HG02981 (cell line): ENCODE data around the gene HILPDA.
"Not testable (repeated sequence)": the region's sequence is repeated elsewhere in the genome, so short reads cannot be mapped to it uniquely, and the experiment has no call there.

Source experiments
- ATAC-seq: cut with Tn5 transposase; IDR thresholded peaks from one replicate; pipeline ENCODE4 v1.9.1; 2021; ENCODE audit warnings: mild to moderate bottlenecking, moderate library complexity; ENCODE audit not compliant: unreplicated experiment

The HILPDA gene

GRCh38 chr7:128459394-128459878 is 3.8 kb downstream of the HILPDA start:
- peak; percentile 36 for ATAC-seq

- no peak for ATAC-seq
Observed at GRCh38 chr7:128462460-128462859, 6.8 kb downstream of the HILPDA start.

- ATAC-seq = not testable (repeated sequence)
Observed at GRCh38 chr7:128463345-128463744, 7.7 kb downstream of the HILPDA start.

- ATAC-seq = not testable (repeated sequence)
Observed at GRCh38 chr7:128463933-128464332, 8.3 kb downstream of the HILPDA start.

- ATAC-seq = not testable (repeated sequence)
Observed at GRCh38 chr7:128466871-128467270, 11.2 kb downstream of the HILPDA start.

GRCh38 chr7:128476402-128477335 is 21.0 kb downstream of the HILPDA start, which contains the start of gene METTL2B:
METTL2B (plus strand) TSS chr7:128476748; CDS start chr7:128476766, 18 bp downstream.
- peak; percentile 92 for ATAC-seq

GRCh38 chr7:128477336-128477690 is 21.6 kb downstream of the HILPDA start:
- ATAC-seq = peak; percentile 17

- ATAC-seq = not testable (repeated sequence)
Observed at GRCh38 chr7:128479082-128479481, 23.4 kb downstream of the HILPDA start.

GRCh38 chr7:128488134-128488533 is 32.5 kb downstream of the HILPDA start:
- ATAC-seq = not testable (repeated sequence)

- no peak for ATAC-seq
Observed at GRCh38 chr7:128497405-128497804, 41.7 kb downstream of the HILPDA start.

GRCh38 chr7:128505416-128505815 is 49.7 kb downstream of the HILPDA start:
- not testable (repeated sequence) for ATAC-seq

- ATAC-seq = peak; percentile 44
Observed at GRCh38 chr7:128506819-128507218, 51.1 kb downstream of the HILPDA start.

- peak; percentile 52 for ATAC-seq
Observed at GRCh38 chr7:128507321-128507993, 51.8 kb downstream of the HILPDA start.
